DMS 273 (cell line): ENCODE results near the gene GPR141.

Experiments
- DNase-seq: peaks from one replicate; lab custom pipeline; 2025; ENCODE audit not compliant: unreplicated experiment; lab: John Stamatoyannopoulos, UW

The GPR141 gene, protein sequence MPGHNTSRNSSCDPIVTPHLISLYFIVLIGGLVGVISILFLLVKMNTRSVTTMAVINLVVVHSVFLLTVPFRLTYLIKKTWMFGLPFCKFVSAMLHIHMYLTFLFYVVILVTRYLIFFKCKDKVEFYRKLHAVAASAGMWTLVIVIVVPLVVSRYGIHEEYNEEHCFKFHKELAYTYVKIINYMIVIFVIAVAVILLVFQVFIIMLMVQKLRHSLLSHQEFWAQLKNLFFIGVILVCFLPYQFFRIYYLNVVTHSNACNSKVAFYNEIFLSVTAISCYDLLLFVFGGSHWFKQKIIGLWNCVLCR

GRCh38 chr7:37683246-37684120 lies at the start of gene GPR141:
TSS of gene GPR141 (plus strand) at chr7:37683766. CDS start at chr7:37740394, 56,628 bp downstream.
- DNase-seq: peak; percentile 30

GRCh38 chr7:37635346-37635745 lies 48.2 kb upstream of the GPR141 start:
- no peak for DNase-seq

GRCh38 chr7:37642028-37642540 lies 41.5 kb upstream of the GPR141 start:
- DNase-seq: peak; percentile 30

- DNase-seq: peak; percentile 36
Observed at GRCh38 chr7:37643876-37644275, 39.7 kb upstream of the GPR141 start.

DNA sequence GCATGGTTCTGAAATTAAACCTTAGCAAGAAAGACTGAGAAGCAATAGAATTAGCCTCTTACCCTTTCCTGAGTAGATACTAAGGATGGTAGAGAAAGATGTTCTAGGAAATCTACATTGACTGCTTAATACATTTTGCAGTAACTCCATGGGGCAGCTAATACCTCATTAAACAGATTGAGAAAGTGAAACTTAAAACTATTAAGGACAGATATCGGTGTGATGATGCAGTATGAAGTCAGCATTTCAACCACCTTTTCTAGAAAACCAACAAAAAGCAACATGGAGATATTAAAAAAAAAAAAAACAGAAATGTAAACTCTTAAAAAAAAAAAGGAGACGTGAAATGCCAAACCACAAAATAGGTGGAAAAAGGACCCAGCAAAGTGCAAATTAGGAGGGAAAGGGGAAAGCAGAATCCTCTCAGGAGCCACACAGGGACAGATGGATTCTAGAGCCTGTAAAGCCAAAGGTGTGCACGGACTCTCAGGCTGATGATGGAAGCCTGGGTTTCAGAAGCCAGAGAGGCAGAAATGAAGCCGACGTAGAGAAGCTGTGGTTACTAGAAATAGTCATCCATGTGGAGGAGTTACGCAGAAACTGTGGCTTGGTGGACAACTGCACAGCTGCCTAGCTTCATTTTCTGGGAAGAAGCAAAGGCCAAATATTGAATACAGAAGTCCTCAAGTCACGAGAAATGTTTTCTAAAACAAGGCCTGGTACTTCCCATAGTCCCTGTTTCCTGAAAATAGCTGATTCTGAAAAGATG lies 38.1 kb upstream of the GPR141 start:
- no peak for DNase-seq

- DNase-seq: no peak
Observed at GRCh38 chr7:37656913-37657530, 26.5 kb upstream of the GPR141 start.

- no peak for DNase-seq
Observed at GRCh38 chr7:37657816-37658215, 25.8 kb upstream of the GPR141 start.

- DNase-seq: no peak
Observed at GRCh38 chr7:37659971-37660565, 23.5 kb upstream of the GPR141 start.

- no peak for DNase-seq
Observed at GRCh38 chr7:37660614-37661013, 23.0 kb upstream of the GPR141 start.

GRCh38 chr7:37663693-37664092 lies 19.9 kb upstream of the GPR141 start:
- DNase-seq: no peak

DNA sequence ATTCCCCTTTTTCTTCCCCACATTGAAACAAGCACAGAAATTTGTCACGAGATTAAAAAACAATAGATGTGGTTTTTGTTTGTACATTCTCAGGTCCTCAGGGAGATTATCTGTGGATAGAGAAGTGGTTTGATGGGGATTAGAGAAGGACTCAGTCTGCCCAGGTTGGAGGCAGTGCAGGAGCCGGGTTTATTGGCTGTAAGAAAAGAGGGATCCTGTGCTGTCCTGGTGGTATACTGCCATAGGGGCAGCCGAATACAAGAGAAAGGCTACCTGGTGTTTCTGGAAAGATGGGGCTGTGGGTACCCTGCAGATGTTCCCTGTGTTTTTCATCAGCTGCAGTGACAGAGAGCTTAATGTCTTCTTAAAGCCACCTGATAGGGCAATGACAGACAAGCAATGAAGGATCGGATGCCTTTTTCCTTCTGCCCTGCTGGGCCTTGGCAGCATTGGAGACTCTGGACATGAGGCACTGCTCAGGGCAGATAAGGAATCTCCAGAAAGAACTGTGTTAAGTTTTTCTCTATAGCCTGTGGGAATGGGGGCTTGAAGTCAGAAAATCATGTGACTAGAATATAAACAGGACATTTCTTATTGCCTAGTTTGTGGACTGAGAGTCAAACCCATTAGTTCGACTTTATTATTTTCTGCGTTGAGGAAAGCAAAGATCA lies 18.1 kb upstream of the GPR141 start:
- DNase-seq: no peak

GRCh38 chr7:37666026-37666799 lies 17.4 kb upstream of the GPR141 start:
- DNase-seq: no peak

GRCh38 chr7:37669818-37670217 lies 13.7 kb upstream of the GPR141 start:
- no peak for DNase-seq

DNA sequence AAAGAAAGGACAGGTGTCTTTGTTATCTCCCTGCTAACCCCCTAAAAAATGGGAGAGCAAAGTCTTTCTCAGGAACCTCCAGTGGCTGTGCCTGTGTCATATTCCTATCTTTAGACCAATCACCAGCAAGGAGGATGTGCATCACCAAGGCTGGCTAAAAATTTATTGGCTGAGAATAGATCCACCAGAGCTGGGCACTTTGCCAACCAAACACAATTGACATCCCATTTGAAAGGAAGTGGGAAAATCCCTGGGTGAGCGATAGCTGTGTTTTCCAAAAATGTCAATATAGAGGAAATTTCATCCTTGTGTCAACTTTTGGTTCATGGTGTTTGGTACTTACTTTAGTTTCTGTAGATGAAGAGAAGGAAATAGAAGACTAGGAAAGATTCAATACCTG lies 13.1 kb upstream of the GPR141 start:
- DNase-seq: peak; percentile 10

DNA sequence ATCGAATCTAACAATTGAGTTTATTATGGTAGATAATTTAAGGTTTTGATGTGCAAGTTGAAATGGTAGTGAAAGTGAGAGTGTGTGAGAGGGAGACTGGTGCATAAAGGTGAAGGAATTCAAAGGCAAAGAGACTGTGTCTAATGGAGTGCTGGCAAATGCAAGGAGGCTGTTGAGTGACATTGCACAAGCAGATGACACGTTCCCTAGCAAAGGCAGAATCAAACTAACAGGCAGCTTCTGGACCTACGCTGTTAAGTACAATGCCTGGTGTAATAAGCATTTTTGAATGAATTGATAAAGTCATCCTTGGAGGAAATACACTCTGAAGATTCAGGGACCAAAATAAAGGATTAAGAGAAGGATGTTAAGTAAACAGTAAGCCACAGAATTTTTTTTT lies 11.7 kb upstream of the GPR141 start:
- no peak for DNase-seq

- no peak for DNase-seq
Observed at GRCh38 chr7:37672926-37673325, 10.6 kb upstream of the GPR141 start.

DNA sequence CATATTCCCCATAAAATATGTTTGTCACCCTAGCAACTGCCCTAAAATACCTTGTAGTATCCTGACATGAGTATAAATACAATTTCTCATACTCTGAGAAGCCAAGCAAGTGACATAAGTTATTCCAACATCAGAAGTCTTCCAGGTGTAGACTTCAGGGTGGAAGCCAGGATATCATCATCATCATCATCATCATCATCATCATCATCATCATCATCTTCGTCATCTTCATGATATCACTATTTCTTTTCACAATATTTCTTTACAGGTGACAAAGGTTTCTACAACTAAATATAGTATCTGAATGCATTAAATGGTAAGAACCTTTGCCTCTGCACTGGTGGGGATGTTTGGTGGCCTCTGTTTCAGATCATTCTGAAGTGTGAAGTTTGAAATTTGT lies 10.0 kb upstream of the GPR141 start:
- no peak for DNase-seq

DNA sequence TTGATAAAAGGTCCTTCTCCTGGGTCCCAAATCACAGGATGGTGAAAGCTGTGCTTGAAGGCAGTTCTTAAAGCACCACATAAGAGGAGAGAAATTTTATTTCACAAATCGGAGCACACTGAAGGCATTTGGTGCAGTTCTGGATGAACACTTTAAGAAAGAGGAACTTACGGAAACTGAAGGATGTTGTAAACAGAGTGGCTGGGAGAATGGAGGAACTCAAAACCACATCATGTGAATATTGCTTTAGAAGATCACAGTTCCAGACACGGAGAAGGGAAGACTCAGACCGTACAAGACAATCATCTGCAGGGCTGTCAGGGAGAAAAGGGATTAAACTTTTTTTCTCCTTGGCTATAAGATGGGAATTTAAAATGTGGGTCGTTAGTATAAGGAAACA lies 9.0 kb upstream of the GPR141 start:
- DNase-seq: no peak

DNA sequence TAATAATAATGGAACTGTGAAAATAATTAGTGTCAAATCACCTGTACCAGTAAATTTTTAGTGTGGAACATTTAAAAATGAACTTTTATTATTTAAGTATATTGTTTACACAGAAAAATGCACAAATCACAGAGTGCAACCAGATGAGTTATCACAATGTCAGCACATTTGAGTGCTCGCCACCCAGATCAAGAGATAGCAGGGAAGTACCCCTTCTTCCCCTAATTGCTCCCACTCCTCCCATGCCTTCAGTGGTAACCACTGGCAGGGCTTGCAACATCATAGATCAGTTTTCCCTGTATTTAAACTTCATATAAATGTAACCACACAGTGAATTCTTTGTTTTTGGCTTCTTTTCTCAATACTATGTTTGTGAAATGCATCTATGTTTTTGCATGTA lies 7.8 kb upstream of the GPR141 start:
- no peak for DNase-seq
